PC-9 (cell line): ENCODE results near the gene ARPC1B.

ENCODE experiments used
- CTCF ChIP-seq: fragments of 200-600 bp; sonication (generic); conservative IDR thresholded peaks from 2 replicates; pipeline ENCODE4 v1.6.1; 2017; ENCODE audit warnings: mixed run types, antibody characterized with exemption, mild to moderate bottlenecking, moderate library complexity
- EZH2 ChIP-seq: fragments of 200-600 bp; sonication (generic); IDR thresholded peaks from 2 replicates; pipeline ENCODE4 v1.8.0; 2017; ENCODE audit warnings: antibody characterized with exemption, low read depth

GRCh38 chr7:99428972-99429566, 54.5 kb downstream of the ARPC1B start:
- TF ChIP-seq CTCF (no peak), EZH2 (no peak)
